Brain pericyte (primary cell): ENCODE results near the gene NCOA6.

ENCODE experiments used
- DNase-seq: peaks from one replicate; pipeline ENCODE4 v3.0.0-alpha.2; 2012; ENCODE audit warnings: low read depth, low spot score

Gene NCOA6

DNA sequence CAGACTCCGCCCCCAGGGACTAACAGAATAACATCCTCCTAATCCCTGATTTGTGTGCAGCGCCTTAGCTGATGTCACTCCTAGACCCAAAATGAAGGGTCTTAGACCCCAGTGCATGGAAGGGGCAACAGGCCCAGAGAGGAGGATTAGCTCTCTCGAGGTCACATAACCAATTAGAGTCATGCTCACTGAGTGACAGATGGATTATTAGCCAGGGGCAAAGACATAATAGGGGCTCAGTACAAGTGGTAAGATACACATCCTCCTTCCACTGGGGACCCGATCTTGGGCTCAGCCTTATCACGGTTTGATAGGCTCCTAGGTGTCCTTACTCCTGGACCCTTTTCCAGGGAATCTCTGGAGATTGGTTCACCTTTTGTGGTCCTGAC lies 120.4 kb downstream of the NCOA6 start:
- no peak for DNase-seq

DNA sequence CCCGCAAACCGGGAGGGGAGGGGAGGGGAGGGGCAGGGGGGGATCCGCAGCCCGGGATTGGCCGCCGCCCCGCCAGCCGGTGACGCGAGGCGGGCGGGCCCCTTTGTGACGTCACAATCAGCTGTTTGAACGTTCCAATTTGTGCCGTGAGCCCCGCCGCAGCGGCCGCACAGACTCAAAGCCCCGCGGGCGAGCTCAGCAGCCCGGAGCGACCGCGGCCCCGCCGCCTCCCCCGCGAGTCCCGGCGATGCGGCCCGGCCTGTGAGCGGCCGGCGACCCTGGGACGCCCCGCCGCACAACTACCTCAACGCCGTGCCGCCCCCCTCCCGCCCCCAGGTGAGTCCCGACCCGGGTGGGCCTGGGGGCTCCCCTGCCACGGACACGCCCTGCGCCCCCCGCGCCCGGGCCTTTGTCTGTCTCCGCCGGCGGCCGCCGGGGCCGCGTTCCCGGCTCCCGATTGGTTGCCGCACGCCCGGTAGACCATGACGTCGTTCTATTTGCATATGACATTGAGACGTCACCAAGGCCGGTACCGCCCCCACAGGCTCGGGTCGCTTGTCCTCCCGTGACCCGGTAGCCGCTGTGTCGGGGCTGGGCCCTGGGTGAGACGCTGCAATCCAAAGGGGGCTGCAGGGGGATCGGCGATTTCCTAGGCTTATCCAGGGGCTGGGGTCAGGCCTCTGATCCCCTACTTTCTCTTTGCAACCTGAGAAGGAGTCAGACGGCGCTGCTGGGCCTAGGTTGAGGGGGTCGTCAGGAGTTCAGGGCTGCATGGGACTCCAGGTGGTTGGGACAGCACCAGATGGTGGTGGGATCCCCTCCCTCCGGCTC lies 121.1 kb downstream of the NCOA6 start, which contains the start of gene TP53INP2:
Gene TP53INP2 (plus strand): TSS at position 168 of the 831 bp plus-strand sequence. CDS start 4,396 bp downstream, outside the sequence.
- DNase-seq = peak; percentile 63

DNA sequence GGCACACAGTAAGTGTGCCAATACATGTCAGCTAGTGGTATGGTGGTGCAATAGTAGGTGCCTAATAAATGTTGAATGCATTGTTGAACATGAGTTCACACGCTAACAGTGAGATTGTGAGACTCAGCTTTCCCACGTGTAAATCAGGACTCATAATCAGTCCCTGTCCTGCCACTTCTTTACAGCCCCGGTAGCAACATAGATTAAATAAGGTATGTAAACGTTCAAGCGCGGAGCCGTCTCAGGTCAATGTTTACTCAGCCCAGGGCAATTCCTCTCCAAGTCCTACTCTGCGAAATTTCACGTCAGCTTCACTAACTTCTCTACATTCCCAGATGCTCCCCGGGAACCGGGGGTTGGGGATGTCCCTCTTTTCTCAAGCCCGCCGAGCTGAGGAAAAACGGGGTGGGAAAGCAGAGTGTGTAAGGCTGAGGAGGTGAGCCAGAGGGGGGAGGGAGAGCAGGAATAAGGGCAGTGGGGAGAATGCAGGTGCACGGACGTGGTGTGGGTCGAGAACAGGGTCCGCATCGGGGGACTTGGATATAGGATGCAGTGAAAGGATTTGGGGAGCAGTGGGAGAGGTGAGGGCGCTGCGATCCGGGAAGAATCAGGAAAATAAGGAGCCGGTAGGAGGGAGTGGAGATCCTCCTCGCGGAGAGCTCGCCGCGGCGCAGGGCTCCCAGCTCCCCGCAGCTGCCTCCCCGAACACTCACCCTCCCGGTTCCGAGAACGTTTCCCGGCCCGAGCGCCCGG lies 121.9 kb downstream of the NCOA6 start:
- no peak for DNase-seq

DNA sequence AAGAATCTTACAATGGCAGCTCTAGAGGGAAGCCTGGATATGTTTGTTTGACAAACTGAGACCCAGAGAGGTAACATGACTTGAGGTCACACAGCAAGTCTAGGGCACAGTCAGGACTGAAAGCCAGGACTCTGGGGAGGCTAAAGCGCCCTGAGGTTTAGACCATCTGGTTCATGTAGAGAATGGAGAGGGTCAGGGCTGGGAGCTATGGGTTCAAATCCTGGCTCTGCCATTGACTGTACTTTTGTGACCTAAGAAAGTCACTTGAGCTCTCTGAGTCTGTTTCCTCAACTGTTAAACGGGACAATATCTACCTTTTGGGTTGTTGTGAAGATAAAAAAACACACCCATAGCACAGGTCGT lies 122.4 kb downstream of the NCOA6 start:
- DNase-seq = no peak

DNA sequence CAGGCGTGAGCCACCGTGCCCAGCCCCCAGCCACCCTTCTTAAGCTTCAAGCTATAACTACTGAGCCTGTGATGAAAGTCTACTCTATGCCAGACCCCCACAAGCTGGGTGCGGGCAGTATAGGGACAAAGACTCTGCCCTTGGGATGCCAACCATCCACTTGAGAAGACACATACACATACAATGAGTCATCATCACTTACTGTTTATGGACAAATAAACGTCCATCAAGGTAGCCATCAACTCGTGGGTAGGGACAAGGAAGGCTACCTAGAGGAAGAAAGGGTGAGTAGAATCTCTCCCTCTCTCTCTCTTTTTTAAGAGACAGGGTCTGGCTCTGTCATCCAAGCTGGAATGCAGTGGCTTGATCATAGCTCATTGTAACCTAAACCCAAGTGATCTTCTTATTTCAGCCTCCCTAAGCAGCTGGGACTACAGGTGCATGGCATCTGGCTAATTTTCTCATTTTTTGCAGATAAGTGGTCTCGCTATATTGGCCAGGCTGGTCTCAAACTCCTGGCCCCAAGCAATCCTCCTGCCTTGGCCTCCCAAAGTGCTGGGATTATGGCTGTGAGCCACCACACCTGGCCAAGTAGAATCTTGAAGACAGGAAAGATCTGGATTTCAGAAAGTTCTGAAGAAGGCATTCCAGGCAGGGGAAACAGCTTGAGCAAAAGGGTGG lies 123.9 kb downstream of the NCOA6 start:
- DNase-seq = no peak

DNA sequence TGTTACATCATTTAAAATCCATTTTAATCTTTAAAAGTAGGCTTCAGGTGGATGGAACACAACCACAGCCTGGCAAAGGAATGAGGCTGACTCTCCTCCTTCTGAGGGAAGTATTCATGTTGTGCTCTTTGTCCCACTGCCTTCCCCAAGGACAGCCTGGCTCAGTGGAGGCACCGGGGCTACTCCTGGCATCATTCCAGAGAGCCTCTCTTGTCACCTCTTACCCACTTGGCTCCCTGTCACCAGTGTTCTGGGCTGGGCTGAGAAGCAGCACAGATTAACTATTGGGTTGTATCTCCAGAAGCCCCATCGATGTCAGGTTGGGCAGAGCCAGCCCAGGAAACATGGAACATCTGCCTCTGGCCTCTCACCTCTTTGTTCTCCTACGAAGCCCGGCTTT lies 132.0 kb downstream of the NCOA6 start:
- DNase-seq = no peak

DNA sequence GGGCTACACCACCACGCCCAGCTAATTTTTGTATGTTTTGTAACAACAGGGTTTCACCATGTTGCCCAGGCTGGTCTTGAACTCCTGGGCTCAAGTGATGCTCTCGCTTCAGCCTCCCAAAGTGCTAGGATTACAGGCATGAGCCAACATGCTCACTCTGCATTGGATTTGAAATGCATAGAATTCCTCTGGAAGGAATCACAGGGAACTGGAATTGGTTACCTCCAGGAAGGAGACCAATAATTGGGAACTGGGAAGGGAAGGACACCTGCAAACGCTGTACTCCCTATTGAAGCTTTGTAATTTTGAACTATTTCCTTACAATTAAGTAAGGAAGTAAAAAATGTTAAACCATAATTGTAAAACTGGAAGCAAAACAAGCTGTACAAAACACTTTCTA lies 133.6 kb downstream of the NCOA6 start:
- no peak for DNase-seq

DNA sequence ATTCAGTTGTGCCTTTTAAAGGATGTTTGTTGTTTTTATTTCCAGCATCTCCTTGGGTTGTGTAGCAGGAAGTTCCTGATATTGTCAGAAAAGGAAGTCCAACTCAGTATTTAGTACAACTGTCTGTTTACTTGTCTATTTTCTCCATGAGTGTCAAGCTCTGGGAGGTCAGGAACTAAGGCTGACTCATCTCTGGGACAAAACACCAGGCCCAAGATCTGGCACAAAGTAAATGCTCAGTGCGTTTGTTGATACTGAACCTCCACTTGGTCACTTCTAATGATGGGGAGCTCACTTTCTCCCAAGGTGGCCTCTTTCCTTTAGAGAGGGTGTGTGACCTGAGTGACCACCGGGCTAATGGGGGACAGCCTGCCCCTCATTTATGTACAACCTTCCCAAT lies 136.0 kb downstream of the NCOA6 start:
- DNase-seq = no peak

DNA sequence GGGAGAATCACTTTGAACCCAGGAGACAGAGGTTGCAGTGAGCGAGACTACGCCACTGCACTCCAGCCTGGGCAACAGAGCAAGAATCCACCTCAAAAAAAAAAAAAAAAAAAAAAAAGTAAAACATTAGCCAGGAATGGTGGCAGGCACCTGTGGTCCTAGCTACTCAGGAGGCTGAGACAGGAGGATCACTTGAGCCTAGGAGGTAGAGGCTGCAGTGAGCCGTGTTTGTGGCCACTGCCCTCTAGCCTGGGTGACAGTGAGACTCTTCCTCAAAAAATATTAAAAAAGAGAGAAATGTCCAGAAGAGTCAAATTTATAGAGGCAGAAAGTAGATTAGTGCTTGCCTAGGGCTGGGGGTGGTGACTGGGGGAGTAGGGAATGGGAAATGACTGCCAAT lies 141.8 kb downstream of the NCOA6 start:
- DNase-seq = no peak

DNA sequence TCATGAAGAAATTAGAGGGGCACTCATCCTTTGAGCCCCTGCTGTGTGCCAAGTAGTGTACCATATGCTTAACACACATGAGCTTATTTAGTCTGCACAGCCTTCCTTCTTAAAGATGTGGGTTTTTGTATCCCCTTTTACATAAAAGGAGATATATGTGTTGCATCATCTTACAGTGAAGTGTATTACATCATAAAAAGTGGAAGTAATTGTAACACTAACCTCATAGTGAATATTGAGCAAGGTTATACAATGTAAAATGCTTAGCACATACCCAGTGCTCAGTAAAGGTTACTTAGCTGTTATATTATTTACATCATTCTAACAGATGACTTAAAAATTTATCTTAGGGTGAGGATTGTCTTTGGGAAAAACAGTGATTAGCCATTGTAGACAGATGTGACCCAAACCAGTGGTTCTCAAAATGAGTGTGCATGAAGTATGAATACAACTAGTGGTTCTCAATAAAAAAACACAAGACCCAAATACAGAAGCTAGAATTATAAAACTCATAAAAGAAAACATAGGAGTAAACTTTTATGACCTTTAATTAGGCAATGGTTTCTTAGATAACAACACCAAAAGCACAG lies 144.8 kb downstream of the NCOA6 start:
- DNase-seq = no peak

DNA sequence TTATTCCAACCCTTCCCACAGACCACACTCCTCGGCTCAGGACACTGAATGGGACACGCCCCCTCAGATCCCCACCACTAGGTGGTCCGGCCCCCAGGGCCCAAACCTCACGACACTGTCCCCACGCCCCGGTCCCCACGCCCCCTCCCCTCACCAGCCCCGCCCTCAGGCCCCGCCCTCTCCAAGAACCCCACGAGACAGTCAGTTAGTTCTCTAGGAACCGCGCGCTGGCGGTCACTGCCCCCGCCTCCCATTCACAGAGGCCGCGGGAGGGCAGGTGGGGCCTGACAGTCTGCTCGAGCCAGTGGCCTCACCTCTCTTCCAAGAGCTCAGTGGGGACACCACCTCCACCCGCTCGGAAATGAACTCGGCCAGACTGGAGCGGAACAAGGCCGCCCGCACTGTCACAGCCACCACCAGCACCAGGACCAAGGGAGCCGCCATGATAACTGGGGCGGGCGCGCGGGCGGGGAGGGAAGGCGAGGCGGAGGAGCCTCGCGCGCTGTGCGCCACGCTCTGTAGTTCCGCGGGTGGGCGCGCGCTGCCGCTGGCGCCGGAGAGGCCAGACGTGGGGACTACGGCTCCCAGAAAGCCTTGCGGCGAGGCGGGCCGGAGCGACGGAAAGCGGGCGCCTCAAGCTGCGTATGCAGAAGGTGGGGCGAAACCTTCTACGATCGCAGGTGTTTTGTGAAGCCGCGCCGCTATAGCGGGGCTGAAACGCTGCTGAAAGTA lies 148.6 kb downstream of the NCOA6 start, which contains the start of gene PIGU:
Gene PIGU (minus strand): TSS at position 451 of the 732 bp plus-strand sequence. CDS start 7 bp downstream, at position 444.
- DNase-seq = peak; percentile 85

DNA sequence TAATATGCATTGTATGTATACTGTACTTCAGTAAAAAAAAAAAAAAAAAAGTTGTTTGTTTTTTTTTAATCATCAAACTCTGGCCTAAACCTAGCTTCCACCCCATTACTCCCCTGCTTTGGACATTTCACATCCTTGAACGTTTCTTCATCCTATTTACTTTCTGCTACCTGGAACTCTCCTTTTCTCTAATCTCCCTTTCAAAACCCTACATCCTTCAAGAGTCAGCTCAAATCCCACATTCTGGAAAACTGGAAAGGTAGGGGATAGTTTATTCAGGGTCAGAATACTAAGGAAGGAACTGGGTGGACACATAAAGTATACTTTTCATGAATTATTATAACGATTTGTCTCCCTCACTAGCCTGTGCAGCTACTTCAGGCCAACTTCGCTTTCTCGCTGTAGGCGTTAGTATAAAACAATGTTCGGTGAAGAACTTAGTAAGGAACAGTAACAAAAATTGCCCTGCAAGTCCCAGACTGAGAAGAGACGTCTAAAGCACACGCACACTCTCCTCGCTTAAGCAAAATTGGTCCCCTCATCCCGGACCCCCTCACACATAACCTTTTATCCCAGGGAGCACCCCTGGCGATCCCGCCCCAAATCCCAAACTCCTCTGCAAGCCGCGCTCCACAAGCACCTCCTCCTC lies 149.3 kb downstream of the NCOA6 start:
- DNase-seq = no peak

DNA sequence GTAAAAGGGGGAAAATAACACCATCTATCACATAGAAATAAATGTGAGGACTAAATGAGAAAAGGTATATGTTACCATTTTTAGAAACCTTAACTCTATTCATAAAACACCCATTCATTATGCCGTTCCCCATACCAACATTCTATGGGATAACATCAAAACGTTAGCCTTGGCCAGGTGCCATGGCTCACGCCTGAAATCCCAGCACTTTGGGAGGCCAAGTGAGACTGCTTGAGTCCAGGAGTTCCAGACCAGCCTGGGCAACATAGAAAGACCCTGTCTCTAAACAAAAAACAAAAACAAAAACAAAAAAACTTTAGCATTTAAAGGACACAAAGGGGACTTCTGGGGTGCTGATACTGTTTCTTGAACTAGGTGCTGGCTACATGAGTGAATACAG lies 149.9 kb downstream of the NCOA6 start:
- no peak for DNase-seq

DNA sequence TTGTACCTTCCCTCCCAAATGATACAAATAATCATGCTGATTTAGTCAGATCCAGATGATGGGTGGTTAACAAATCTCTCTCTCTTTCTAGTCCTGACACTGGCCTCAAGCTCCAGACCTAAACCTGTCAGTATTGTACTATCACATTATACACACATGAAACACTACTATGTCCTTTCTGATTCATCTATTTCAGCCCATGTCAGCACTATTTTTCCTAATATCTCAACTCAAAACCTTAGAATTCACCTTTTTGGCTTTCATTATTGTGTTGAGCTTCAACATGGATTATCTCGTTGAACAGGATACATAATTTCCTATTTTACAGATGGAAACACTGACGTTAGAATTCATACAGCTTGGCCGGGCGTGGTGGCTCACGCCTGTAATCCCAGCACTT lies 152.0 kb downstream of the NCOA6 start:
- DNase-seq = no peak

DNA sequence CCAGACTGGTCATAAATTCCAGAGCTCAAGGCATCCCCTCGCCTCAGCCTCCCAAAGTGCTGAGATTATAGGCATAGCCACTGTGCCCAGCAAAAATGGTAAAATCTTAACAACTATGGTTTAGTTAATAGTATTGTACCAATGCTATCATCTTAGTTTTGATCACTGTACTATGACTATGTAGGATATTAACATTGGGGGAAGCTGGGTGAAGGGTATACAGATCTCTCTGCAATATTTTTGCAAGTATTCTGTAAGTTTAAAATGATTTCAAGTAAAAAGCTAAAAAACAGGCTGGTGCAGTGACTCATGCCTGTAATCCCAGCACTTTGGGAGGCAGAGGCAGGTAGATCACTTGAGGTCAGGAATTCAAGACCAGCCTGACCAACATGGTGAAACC lies 156.4 kb downstream of the NCOA6 start:
- DNase-seq = no peak
